NT2/D1 (cell line): Measurements from ENCODE around the gene PPM1H.

ENCODE experiments used
- SUZ12 ChIP-seq: IDR thresholded peaks from 2 replicates; pipeline ENCODE4 v1.6.1; 2011; ENCODE audit not compliant: insufficient read length, insufficient read depth; ENCODE audit errors: extremely low read depth
- YY1 ChIP-seq: IDR thresholded peaks from 2 replicates; pipeline ENCODE4 v1.6.1; 2011; ENCODE audit not compliant: insufficient read length, insufficient read depth
- ZNF274 ChIP-seq: IDR thresholded peaks from 2 replicates; pipeline ENCODE4 v1.6.1; 2011; ENCODE audit warnings: mild to moderate bottlenecking, low read depth, low read length

- TF ChIP-seq ZNF274 (no peak), YY1 (no peak), SUZ12 (no peak)
Observed at GRCh38 chr12:62922539-62922938, 12.4 kb downstream of the PPM1H start.
